Activated CD4-positive, alpha-beta memory T cell treated with anti-CD3 and anti-CD28 coated beads for 36 hours (primary cell): ENCODE results near the gene PUS7. TPM values are rescaled to one million over a fixed set of nuclear protein-coding genes. Genes with fewer than 3 reads are reported as not detected.

Source experiments
- CTCF ChIA-PET: fragments of 350-600 bp; sonication (Branson Sonifier 250); formaldehyde crosslinking; loops from one replicate; lab custom pipeline; 2021; ENCODE audit warnings: antibody characterized with exemption, inconsistent platforms; lab: Charles Lee
- POLR2A ChIA-PET: fragments of 350-600 bp; sonication (Branson Sonifier 250); formaldehyde crosslinking; loops from one replicate; lab custom pipeline; 2021; ENCODE audit warnings: antibody characterized with exemption; lab: Charles Lee
- DNase-seq: peaks from one replicate; pipeline ENCODE4 v3.0.0-alpha.2; 2020
- H3K27ac Mint-ChIP-seq: one replicate; pipeline ENCODE4 v1.8.0; 2021; ENCODE audit warnings: mixed read lengths
- H3K27me3 Mint-ChIP-seq: one replicate; pipeline ENCODE4 v1.8.0; 2021; ENCODE audit warnings: mixed read lengths
- H3K36me3 Mint-ChIP-seq: one replicate; pipeline ENCODE4 v1.8.0; 2021; ENCODE audit warnings: mixed read lengths
- H3K4me1 Mint-ChIP-seq: one replicate; pipeline ENCODE4 v1.8.0; 2021; ENCODE audit warnings: low read depth, mixed read lengths
- H3K4me3 Mint-ChIP-seq: one replicate; pipeline ENCODE4 v1.8.0; 2021; ENCODE audit warnings: mild to moderate bottlenecking, mixed read lengths
- H3K9me3 Mint-ChIP-seq: one replicate; pipeline ENCODE4 v1.8.0; 2021; ENCODE audit warnings: mixed read lengths
- intact Hi-C: fragments of 100-400 bp; cut with micrococcal nuclease; formaldehyde crosslinking; loops from one replicate; pipeline ENCODE4 v1.15.1; 2023
- total RNA-seq, 2 experiments: library from RNA; stranded (reverse); gene quantifications; one replicate each; pipeline ENCODE4 v1.2.3, GENCODE V29; 2021

Gene PUS7
- total RNA-seq, 2 experiments from 2014 or later: 16.9 to 20.3 TPM

- DNase-seq: no peak
- ChIA-PET CTCF (no interaction called here), POLR2A (no interaction called here)
- Mint-ChIP-seq H3K27me3 (no peaks in the 10 kb centered on the region), H3K9me3 (no peaks in the 10 kb centered on the region), H3K4me1 (no peaks in the 10 kb centered on the region), H3K27ac (no peak overlapping the region), H3K4me3 (no peak overlapping the region), H3K36me3 (peaks cover 15% of the 10 kb centered on the region)
- intact Hi-C loops: no loop called here
Observed at GRCh38 chr7:105493196-105493922, 28.7 kb downstream of the PUS7 start.

DNA sequence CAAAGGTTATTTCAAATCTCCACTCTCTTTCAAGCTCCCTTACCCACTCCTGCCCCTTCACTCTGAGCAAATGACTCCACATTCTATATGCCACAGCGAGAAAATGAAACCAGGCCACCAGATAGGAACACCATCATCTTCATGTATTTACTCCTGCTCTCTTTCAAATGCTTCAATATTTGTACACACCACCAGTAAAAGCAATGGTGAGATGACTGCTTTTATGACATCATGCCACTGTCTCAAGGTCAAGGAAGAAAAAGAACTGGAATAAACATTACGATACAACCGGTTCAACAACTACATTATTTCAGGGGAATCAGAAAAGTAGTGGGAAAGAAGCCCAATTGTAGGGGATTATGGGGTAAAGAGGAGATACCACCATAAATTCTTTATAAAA, 32.7 kb downstream of the PUS7 start:
- no peak for DNase-seq
- no peak overlapping the region for H3K4me3 Mint-ChIP-seq
- H3K4me1 Mint-ChIP-seq: no peaks in the 10 kb centered on the region
- intact Hi-C loops: loop anchor here (5.0 to 10.0 kb wide), 2 partner anchors 55 to 567 kb away; no protein-coding TSS in a partner anchor
- H3K27me3 Mint-ChIP-seq: no peaks in the 10 kb centered on the region
- ChIA-PET POLR2A (no interaction called here), CTCF (no interaction called here)
- H3K27ac Mint-ChIP-seq: no peak overlapping the region
- no peaks in the 10 kb centered on the region for H3K9me3 Mint-ChIP-seq
- peaks cover 27% of the 10 kb centered on the region for H3K36me3 Mint-ChIP-seq

GRCh38 chr7:105487579-105488571, 34.2 kb downstream of the PUS7 start:
- no peak overlapping the region for H3K4me3 Mint-ChIP-seq
- intact Hi-C loops: loop anchor here (5.0 to 10.0 kb wide), 2 partner anchors 53 to 566 kb away; no protein-coding TSS in a partner anchor
- H3K4me1 Mint-ChIP-seq: no peaks in the 10 kb centered on the region
- ChIA-PET CTCF (no interaction called here), POLR2A (no interaction called here)
- no peak for DNase-seq
- no peaks in the 10 kb centered on the region for H3K9me3 Mint-ChIP-seq
- H3K36me3 Mint-ChIP-seq: peaks cover 30% of the 10 kb centered on the region
- no peaks in the 10 kb centered on the region for H3K27me3 Mint-ChIP-seq
- no peak overlapping the region for H3K27ac Mint-ChIP-seq

GRCh38 chr7:105480931-105481330, 41.1 kb downstream of the PUS7 start:
- Mint-ChIP-seq H3K36me3 (peaks cover 45% of the 10 kb centered on the region), H3K9me3 (no peaks in the 10 kb centered on the region), H3K4me1 (no peaks in the 10 kb centered on the region), H3K27ac (no peak overlapping the region), H3K4me3 (no peak overlapping the region), H3K27me3 (no peaks in the 10 kb centered on the region)
- ChIA-PET CTCF (no interaction called here), POLR2A (no interaction called here)
- no peak for DNase-seq
- intact Hi-C loops: loop anchor here (10.0 kb wide), 1 partner anchor 46 kb away; no protein-coding TSS in a partner anchor

DNA sequence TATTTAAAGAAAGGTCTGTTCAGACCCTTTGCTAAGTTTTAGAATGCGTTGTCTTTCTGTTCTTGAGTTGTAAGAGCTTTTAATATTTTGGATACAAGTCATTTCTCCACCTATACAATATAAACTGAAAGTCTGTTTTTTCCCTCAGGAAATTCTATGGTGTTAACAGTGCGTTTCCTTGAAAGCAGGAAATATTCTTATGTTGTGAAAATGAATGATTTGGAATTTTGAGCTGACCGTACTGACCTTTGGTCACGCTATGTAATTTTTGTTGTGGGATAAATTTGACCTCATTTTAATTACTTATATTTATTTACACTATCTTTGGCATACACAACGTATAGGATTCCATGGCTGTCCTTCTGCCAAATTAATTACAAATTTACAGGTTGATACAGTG, 43.5 kb downstream of the PUS7 start:
- Mint-ChIP-seq H3K27ac (no peak overlapping the region), H3K36me3 (peaks cover 41% of the 10 kb centered on the region), H3K27me3 (no peaks in the 10 kb centered on the region), H3K4me3 (no peak overlapping the region), H3K9me3 (no peaks in the 10 kb centered on the region), H3K4me1 (no peaks in the 10 kb centered on the region)
- CTCF ChIA-PET: no interaction called here
- DNase-seq: no peak
- POLR2A ChIA-PET: no interaction called here
- intact Hi-C loops: no loop called here

DNA sequence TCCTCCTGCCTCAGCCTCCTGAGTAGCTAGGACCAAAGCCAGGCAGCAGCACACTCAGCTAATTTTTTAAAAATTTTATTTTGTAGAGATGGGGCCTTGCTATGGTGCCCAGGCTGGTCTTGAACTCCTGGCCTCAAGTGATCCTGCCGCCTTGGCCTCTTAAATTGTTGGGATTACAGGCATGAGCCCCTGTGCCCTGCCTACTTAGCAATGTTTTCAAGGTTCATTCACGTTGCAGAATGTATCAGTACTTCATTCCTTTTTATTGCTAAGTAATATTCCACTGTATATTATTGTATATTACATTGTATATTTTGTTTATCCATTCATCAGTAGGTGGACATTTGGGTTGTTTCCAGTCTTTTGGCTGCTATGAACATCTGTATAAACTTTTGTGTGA, 44.2 kb downstream of the PUS7 start:
- H3K9me3 Mint-ChIP-seq: no peaks in the 10 kb centered on the region

DNA sequence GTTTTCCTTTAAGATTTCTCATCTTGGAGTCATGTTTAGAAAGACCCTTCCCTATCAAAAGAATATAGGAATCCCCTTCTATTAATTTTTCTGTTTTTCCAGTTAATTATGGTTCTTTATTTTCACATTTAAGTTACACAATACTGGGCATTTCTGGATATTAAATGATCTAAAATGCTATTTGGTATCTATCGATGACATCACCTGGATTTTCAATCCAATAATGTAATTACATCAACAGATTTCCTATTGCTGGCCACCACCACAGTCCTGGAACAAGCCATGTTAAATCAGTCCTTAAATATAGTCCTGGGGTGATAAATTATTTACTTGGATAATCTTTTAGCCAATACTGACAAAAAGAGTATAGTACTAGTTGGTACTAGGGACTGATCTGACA, 48.0 kb downstream of the PUS7 start:
- POLR2A ChIA-PET: no interaction called here
- CTCF ChIA-PET: no interaction called here
- intact Hi-C loops: no loop called here
- no peaks in the 10 kb centered on the region for H3K4me1 Mint-ChIP-seq
- H3K27me3 Mint-ChIP-seq: no peaks in the 10 kb centered on the region
- no peak overlapping the region for H3K4me3 Mint-ChIP-seq
- H3K27ac Mint-ChIP-seq: no peak overlapping the region
- no peak for DNase-seq
- H3K36me3 Mint-ChIP-seq: peaks cover 27% of the 10 kb centered on the region
- H3K9me3 Mint-ChIP-seq: no peaks in the 10 kb centered on the region

More for the DNA sequence above, 44.2 kb downstream of the PUS7 start:
- intact Hi-C loops: no loop called here
- no peak for DNase-seq
- H3K4me3 Mint-ChIP-seq: no peak overlapping the region
- H3K27ac Mint-ChIP-seq: no peak overlapping the region
- POLR2A ChIA-PET: no interaction called here
- peaks cover 41% of the 10 kb centered on the region for H3K36me3 Mint-ChIP-seq
- no peaks in the 10 kb centered on the region for H3K27me3 Mint-ChIP-seq
- CTCF ChIA-PET: no interaction called here
- H3K4me1 Mint-ChIP-seq: no peaks in the 10 kb centered on the region

DNA sequence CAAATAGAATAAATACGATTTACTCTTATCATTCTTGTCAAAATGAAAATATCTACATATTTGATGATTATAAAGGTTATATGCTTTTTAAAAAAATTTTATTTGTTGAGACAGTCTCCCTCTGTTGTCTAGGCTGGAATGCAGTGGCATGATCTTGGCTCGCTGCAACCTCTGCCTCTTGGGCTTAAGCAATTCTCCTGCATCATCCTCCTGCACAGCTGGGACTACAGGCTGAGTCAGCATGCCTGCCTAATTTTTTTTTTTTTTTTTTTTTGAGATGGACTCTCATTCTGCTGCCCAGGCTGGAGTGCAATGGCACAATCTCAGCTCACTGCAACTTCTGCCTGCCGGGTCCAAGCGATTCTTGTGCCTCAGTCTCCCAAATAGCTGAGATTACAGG, 48.9 kb downstream of the PUS7 start:
- Mint-ChIP-seq H3K9me3 (no peaks in the 10 kb centered on the region), H3K4me1 (no peaks in the 10 kb centered on the region), H3K36me3 (peaks cover 19% of the 10 kb centered on the region), H3K27me3 (no peaks in the 10 kb centered on the region), H3K27ac (no peak overlapping the region), H3K4me3 (no peak overlapping the region)
- ChIA-PET CTCF (no interaction called here), POLR2A (no interaction called here)
- intact Hi-C loops: no loop called here
- DNase-seq: no peak

- H3K9me3 Mint-ChIP-seq: no peaks in the 10 kb centered on the region
- no peak overlapping the region for H3K27ac Mint-ChIP-seq
- intact Hi-C loops: no loop called here
- no peaks in the 10 kb centered on the region for H3K4me1 Mint-ChIP-seq
- DNase-seq: no peak
- CTCF ChIA-PET: no interaction called here
- H3K36me3 Mint-ChIP-seq: peaks cover 14% of the 10 kb centered on the region
- H3K4me3 Mint-ChIP-seq: no peak overlapping the region
- no peaks in the 10 kb centered on the region for H3K27me3 Mint-ChIP-seq
- POLR2A ChIA-PET: no interaction called here
Observed at GRCh38 chr7:105470846-105471245, 51.2 kb downstream of the PUS7 start.

- intact Hi-C loops: no loop called here
Observed at GRCh38 chr7:105470090-105470489, 52.0 kb downstream of the PUS7 start.

GRCh38 chr7:105462765-105463420, 59.2 kb downstream of the PUS7 start:
- Mint-ChIP-seq H3K27ac (no peak overlapping the region), H3K4me3 (no peak overlapping the region), H3K36me3 (peaks cover 18% of the 10 kb centered on the region), H3K9me3 (no peaks in the 10 kb centered on the region), H3K4me1 (no peaks in the 10 kb centered on the region), H3K27me3 (no peaks in the 10 kb centered on the region)
- DNase-seq: no peak
- ChIA-PET POLR2A (no interaction called here), CTCF (interaction anchor here (0.6 kb wide), 1 partner anchor 450 kb away, joined by 4 read pairs; no protein-coding TSS in a partner anchor)
- intact Hi-C loops: no loop called here

More at GRCh38 chr7:105470090-105470489, 52.0 kb downstream of the PUS7 start:
- CTCF ChIA-PET: no interaction called here
- no peaks in the 10 kb centered on the region for H3K4me1 Mint-ChIP-seq
- H3K27me3 Mint-ChIP-seq: no peaks in the 10 kb centered on the region
- no peak overlapping the region for H3K27ac Mint-ChIP-seq
- POLR2A ChIA-PET: no interaction called here
- H3K9me3 Mint-ChIP-seq: no peaks in the 10 kb centered on the region
- peaks cover 11% of the 10 kb centered on the region for H3K36me3 Mint-ChIP-seq
- no peak overlapping the region for H3K4me3 Mint-ChIP-seq
- DNase-seq: no peak

- no peak overlapping the region for H3K4me3 Mint-ChIP-seq
- peaks cover 24% of the 10 kb centered on the region for H3K36me3 Mint-ChIP-seq
- intact Hi-C loops: no loop called here
- CTCF ChIA-PET: no interaction called here
- POLR2A ChIA-PET: no interaction called here
- no peaks in the 10 kb centered on the region for H3K9me3 Mint-ChIP-seq
- H3K4me1 Mint-ChIP-seq: no peaks in the 10 kb centered on the region
- no peak overlapping the region for H3K27ac Mint-ChIP-seq
- DNase-seq: no peak
- H3K27me3 Mint-ChIP-seq: no peaks in the 10 kb centered on the region
Observed at GRCh38 chr7:105461518-105461917, 60.6 kb downstream of the PUS7 start.
